ENCODE data around the gene TRPV6. TPM values are rescaled to one million over a fixed set of nuclear protein-coding genes. Genes with fewer than 3 reads are reported as not detected.

TRPV6 gene
- polyA plus RNA-seq, 3 donors, result 0.44 TPM; not detected in 2

GRCh38 chr7:142859829-142860228 lies 25.7 kb downstream of the TRPV6 start:
- no peak for TF ChIP-seq CTCF (IDR thresholded peaks at IDR 0.05)
- H3K36me3 ChIP-seq (replicated peaks in 1 of 2; ENCODE audit: control insufficient read depth in 1 of 2, insufficient read depth in 2 of 2, low read length in 2 of 2), result peaks cover 16 to 36% of the 10 kb centered on the region in 2 donors
- Mint-ChIP-seq H3K4me3 (no peak overlapping the region), H3K4me1 (peaks cover 29% of the 10 kb centered on the region), H3K36me3 (peaks cover 37 to 38% of the 10 kb centered on the region in 2 donors), H3K9me3 (no peaks in the 10 kb centered on the region), H3K27ac (peak overlapping the region in 1 of 7 donors; percentile 44), H3K27me3 (ENCODE audit: low read depth in 3 of 3) (peaks cover 0 to 3% (median 0%) of the 10 kb centered on the region in 3 donors)
- no peak overlapping the region for H3K4me3 ChIP-seq (replicated peaks in 1 of 3; ENCODE audit: low read depth in 2 of 3, low read length in 3 of 3)
- H3K4me2 ChIP-seq (replicated peaks; ENCODE audit: extremely low read depth, low read length, poor library complexity, severe bottlenecking), result no peak overlapping the region
- H3K79me2 ChIP-seq (ENCODE audit: insufficient read depth, low read length), result no peaks in the 10 kb centered on the region
- H3K27ac ChIP-seq (ENCODE audit: low read depth in 1 of 2, low read length in 2 of 2), result no peak overlapping the region
- intact Hi-C loops (cut with micrococcal nuclease), result loop anchor here (5.0 to 10.0 kb wide), 3 partner anchors 142 to 347 kb away; no protein-coding TSS in a partner anchor
- no peak overlapping the region for H3K9ac ChIP-seq (ENCODE audit: insufficient read depth, low read length, poor library complexity, severe bottlenecking)
- H3K4me1 ChIP-seq (ENCODE audit: control insufficient read depth in 1 of 2, insufficient read depth in 2 of 2, low read length in 2 of 2), result peaks cover 12 to 18% of the 10 kb centered on the region in 2 donors
- H2AFZ ChIP-seq (ENCODE audit: insufficient read depth, low read depth, low read length, poor library complexity, severe bottlenecking), result no peak overlapping the region
- no peaks in the 10 kb centered on the region for H3K9me3 ChIP-seq (replicated peaks in 1 of 2; ENCODE audit: control insufficient read depth in 1 of 2, insufficient read depth in 1 of 2, low read length in 2 of 2)
- no peaks in the 10 kb centered on the region for H3K27me3 ChIP-seq (ENCODE audit: control insufficient read depth in 2 of 2, insufficient read depth in 2 of 2, low read length in 2 of 2)
- 67% methylated on average over 3 of the region's 5 CpGs for WGBS (ENCODE audit: insufficient coverage)
- no peaks in the 10 kb centered on the region for H4K20me1 ChIP-seq (ENCODE audit: insufficient read depth, low read length)
- no peak for DNase-seq

- Mint-ChIP-seq H3K27me3 (ENCODE audit: low read depth in 3 of 3) (peaks cover 0 to 3% (median 0%) of the 10 kb centered on the region in 3 donors), H3K36me3 (peaks cover 33 to 34% of the 10 kb centered on the region in 2 donors), H3K4me1 (peaks cover 27% of the 10 kb centered on the region), H3K4me3 (no peak overlapping the region), H3K27ac (no peak overlapping the region), H3K9me3 (peaks cover 0 to 1% (median 0%) of the 10 kb centered on the region in 7 donors)
- no peaks in the 10 kb centered on the region for H3K9me3 ChIP-seq (replicated peaks in 1 of 2; ENCODE audit: control insufficient read depth in 1 of 2, insufficient read depth in 1 of 2, low read length in 2 of 2)
- no peaks in the 10 kb centered on the region for H4K20me1 ChIP-seq (ENCODE audit: insufficient read depth, low read length)
- H3K4me3 ChIP-seq (replicated peaks in 1 of 3; ENCODE audit: low read depth in 2 of 3, low read length in 3 of 3), result no peak overlapping the region
- TF ChIP-seq CTCF (IDR thresholded peaks at IDR 0.05), result no peak
- peaks cover 11 to 19% of the 10 kb centered on the region in 2 donors for H3K4me1 ChIP-seq (ENCODE audit: control insufficient read depth in 1 of 2, insufficient read depth in 2 of 2, low read length in 2 of 2)
- intact Hi-C loops (cut with micrococcal nuclease), result loop anchor here (5.0 to 10.0 kb wide), 3 partner anchors 143 to 348 kb away; no protein-coding TSS in a partner anchor
- peaks cover 15 to 36% of the 10 kb centered on the region in 2 donors for H3K36me3 ChIP-seq (replicated peaks in 1 of 2; ENCODE audit: control insufficient read depth in 1 of 2, insufficient read depth in 2 of 2, low read length in 2 of 2)
- no peak overlapping the region for H3K27ac ChIP-seq (ENCODE audit: low read depth in 1 of 2, low read length in 2 of 2)
- H2AFZ ChIP-seq (ENCODE audit: insufficient read depth, low read depth, low read length, poor library complexity, severe bottlenecking), result no peak overlapping the region
- no peaks in the 10 kb centered on the region for H3K79me2 ChIP-seq (ENCODE audit: insufficient read depth, low read length)
- no peaks in the 10 kb centered on the region for H3K27me3 ChIP-seq (ENCODE audit: control insufficient read depth in 2 of 2, insufficient read depth in 2 of 2, low read length in 2 of 2)
- DNase-seq, result no peak
- H3K9ac ChIP-seq (ENCODE audit: insufficient read depth, low read length, poor library complexity, severe bottlenecking), result no peak overlapping the region
- H3K4me2 ChIP-seq (replicated peaks; ENCODE audit: extremely low read depth, low read length, poor library complexity, severe bottlenecking), result no peak overlapping the region
Measured at GRCh38 chr7:142859411-142859810, 26.1 kb downstream of the TRPV6 start.

Data from CD14-positive monocyte (primary cell).